ENCODE results near the gene PTPA.

PTPA gene

DNA sequence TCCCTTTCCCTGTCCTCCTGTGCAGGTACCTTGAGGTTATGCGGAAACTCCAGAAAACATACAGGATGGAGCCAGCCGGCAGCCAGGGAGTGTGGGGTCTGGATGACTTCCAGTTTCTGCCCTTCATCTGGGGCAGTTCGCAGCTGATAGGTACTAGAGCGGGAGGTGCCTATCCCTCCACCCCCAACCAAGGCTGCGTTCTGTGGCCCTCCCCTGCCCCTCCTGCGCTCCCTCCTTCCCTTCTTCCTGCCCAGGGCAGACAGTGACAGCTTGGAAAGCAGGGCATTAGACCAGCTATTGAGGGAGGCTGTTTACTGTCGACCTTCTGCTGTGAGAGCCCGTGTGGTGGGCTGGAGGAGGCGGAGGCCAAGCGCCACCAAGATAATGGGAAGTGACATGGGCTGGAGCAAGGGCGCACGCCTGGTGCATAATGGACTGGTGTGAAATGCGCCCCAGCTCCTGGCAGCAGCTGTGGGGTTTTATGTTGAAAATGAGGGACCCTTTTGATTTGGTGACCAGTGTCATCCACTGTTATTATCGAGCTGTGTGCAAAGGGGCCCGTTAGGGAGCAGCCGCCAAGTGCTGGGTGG, 25.3 kb downstream of the PTPA start:
- TF ChIP-seq, protein P1, sequence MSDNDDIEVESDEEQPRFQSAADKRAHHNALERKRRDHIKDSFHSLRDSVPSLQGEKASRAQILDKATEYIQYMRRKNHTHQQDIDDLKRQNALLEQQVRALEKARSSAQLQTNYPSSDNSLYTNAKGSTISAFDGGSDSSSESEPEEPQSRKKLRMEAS (IDR thresholded peaks at IDR 0.05; ENCODE audit: low read depth, low read length), result no peak
- TF ChIP-seq POLR2A (IDR thresholded peaks at IDR 0.05; ENCODE audit: extremely low read depth, insufficient read length) (no peak), MYC (IDR thresholded peaks at IDR 0.05; ENCODE audit: low read depth, low read length) (no peak)
- TF ChIP-seq, protein P2, sequence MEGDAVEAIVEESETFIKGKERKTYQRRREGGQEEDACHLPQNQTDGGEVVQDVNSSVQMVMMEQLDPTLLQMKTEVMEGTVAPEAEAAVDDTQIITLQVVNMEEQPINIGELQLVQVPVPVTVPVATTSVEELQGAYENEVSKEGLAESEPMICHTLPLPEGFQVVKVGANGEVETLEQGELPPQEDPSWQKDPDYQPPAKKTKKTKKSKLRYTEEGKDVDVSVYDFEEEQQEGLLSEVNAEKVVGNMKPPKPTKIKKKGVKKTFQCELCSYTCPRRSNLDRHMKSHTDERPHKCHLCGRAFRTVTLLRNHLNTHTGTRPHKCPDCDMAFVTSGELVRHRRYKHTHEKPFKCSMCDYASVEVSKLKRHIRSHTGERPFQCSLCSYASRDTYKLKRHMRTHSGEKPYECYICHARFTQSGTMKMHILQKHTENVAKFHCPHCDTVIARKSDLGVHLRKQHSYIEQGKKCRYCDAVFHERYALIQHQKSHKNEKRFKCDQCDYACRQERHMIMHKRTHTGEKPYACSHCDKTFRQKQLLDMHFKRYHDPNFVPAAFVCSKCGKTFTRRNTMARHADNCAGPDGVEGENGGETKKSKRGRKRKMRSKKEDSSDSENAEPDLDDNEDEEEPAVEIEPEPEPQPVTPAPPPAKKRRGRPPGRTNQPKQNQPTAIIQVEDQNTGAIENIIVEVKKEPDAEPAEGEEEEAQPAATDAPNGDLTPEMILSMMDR (IDR thresholded peaks at IDR 0.05; ENCODE audit: low read depth, low read length), result no peak
- no peak for DNase-seq (ENCODE audit: low read depth)
- no peak overlapping the region for H3K4me3 ChIP-seq (ENCODE audit: low read depth, low read length)

DNA sequence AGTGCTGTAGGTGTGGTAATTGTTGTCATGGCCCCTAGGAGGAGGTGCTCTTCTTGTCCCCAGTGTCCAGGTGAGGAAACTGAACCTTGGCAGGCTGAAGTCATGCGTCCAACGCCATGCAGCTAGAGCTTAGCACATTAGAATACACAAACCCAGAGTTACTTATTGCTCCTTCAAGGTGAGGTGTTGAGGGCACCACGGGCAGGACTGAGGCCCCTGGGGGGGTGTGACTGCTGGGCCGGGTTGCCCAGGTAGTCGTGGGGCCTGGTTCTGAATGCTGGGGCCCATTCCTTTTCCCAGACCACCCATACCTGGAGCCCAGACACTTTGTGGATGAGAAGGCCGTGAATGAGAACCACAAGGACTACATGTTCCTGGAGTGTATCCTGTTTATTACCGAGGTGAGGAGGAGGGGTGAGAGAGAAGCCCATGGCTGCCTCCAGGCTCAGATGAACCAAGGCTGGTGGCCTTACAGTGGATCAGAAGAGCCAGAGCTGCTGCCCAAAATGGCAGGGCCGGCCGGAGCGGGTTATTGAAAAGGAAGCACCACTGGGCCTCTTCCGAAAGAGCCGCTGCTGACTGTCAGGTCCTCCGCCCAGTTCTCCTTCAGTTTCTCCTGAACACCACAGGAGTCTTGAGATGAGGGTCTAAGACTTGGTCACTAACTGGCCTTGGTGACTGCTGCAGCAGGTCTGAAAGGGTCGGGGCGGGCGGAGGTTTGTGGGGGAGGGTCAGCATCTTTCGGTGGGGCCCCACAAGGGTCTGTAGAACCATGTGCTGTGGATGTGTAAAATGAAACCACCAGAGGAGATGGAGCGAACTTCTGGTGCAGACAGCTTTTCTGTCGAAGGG, 26.3 kb downstream of the PTPA start:
- no peak overlapping the region for H3K4me3 ChIP-seq (ENCODE audit: low read depth, low read length)
- no peak for DNase-seq (ENCODE audit: low read depth)
- TF ChIP-seq MYC (IDR thresholded peaks at IDR 0.05; ENCODE audit: low read depth, low read length), result no peak
- TF ChIP-seq, protein P2 (IDR thresholded peaks at IDR 0.05; ENCODE audit: low read depth, low read length), result no peak
- TF ChIP-seq, protein P1 (IDR thresholded peaks at IDR 0.05; ENCODE audit: low read depth, low read length), result no peak
- no peak for TF ChIP-seq POLR2A (IDR thresholded peaks at IDR 0.05; ENCODE audit: extremely low read depth, insufficient read length)

DNA sequence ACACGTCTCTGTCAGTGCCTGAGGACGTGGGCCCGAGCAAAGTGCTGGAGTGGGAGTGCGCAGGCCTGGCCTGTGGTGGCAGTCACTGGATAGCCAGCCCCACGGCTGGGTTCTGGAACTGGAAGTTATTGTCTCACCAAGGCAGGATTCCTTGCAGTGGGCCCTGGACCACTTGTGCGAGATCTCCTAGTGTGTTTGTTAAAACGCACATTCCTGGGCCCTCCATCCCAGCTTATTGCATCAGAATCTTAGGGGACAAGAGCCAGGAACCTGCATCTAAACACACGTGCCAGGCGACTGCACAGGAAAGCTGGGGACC, 26.9 kb downstream of the PTPA start:
- DNase-seq (ENCODE audit: low read depth), result no peak
- no peak for TF ChIP-seq POLR2A (IDR thresholded peaks at IDR 0.05; ENCODE audit: extremely low read depth, insufficient read length)
- TF ChIP-seq, protein P1 (IDR thresholded peaks at IDR 0.05; ENCODE audit: low read depth, low read length), result no peak
- no peak for TF ChIP-seq MYC (IDR thresholded peaks at IDR 0.05; ENCODE audit: low read depth, low read length)
- TF ChIP-seq, protein P2 (IDR thresholded peaks at IDR 0.05; ENCODE audit: low read depth, low read length), result no peak
- no peak overlapping the region for H3K4me3 ChIP-seq (ENCODE audit: low read depth, low read length)

DNA sequence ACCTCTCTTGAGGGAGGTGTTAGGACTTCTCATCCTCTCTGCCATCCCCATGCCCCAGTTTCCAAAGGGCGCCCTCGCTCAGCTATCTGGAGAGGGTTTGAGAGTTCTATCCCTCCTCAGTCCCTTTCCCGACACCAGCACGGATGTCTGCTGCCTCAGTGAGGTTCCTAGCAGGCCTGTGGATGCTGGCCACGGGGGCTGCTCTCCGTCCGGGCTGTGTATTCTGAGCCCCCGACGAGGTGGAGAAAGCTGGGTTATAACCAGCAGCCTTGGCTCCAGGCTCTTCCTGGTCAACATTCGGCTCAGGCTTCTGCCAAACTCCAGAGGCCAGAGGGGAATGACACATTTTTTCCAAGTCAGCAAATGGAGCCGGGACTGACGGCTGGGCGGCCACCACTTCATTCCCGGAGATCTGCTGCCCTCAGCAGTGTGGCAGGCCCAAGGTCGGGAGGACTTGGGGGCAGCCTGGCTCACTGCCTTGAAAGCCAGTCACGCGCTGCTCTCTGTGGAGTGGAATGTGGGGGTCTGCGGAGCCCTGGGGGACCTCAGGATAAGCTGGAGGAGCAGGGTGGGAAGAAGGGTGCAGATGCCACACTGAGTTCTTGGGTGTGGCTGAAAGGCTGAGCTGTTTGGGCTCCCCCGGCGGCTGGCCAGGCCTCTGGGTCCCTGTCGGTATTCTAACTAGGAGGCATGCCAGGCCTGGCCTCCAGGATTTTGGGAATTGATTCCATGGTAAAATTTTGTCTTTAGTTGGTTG, 27.4 kb downstream of the PTPA start:
- TF ChIP-seq, protein P1 (IDR thresholded peaks at IDR 0.05; ENCODE audit: low read depth, low read length), result no peak
- TF ChIP-seq, protein P2 (IDR thresholded peaks at IDR 0.05; ENCODE audit: low read depth, low read length), result no peak
- TF ChIP-seq POLR2A (IDR thresholded peaks at IDR 0.05; ENCODE audit: extremely low read depth, insufficient read length) (no peak), MYC (IDR thresholded peaks at IDR 0.05; ENCODE audit: low read depth, low read length) (no peak; the same call in 1 of the 2 replicates)
- no peak overlapping the region for H3K4me3 ChIP-seq (ENCODE audit: low read depth, low read length)
- no peak for DNase-seq (ENCODE audit: low read depth)

DNA sequence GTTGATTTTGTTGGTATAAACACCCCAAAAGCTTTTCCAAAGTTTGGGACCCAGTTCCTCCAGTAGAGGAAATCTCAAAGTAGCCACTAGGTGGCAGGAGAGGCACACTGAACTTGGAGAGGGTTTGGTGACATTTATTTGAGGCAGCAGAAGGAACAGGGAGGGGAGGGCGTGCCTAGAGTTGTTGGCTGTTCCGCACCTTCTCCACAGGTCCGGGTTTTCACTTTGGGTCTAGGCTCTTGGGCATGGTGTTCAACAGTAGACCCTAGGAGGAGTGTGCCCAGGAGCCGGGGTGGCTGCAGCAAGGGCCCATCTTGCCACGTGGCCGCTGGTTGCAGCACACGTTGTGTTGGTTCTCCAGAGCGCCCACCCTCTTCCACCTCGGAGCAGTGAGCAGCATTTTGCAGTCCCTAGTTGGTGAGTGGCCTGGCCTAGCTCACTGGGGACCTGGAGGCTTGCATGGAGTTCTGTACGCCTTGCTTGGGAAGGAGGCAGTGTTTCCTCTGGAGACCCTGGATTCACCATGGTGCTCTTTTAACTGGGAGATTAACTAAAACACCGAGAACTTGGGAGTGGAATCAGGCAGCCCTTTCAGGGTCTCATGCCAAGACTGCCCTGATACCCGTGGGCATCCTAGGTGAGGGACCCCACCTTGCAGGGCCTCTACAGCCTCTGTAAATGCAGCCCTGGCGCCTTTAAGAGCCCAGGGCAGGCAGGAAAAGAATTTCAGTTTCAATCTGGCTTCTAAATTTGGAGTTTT, 28.2 kb downstream of the PTPA start:
- TF ChIP-seq, protein P2 (IDR thresholded peaks at IDR 0.05; ENCODE audit: low read depth, low read length), result peak; percentile 70
- peak; percentile 60 for TF ChIP-seq MYC (IDR thresholded peaks at IDR 0.05; ENCODE audit: low read depth, low read length)
- TF ChIP-seq, protein P1 (IDR thresholded peaks at IDR 0.05; ENCODE audit: low read depth, low read length), result peak; percentile 87
- TF ChIP-seq POLR2A (IDR thresholded peaks at IDR 0.05; ENCODE audit: extremely low read depth, insufficient read length), result no peak

More for the DNA sequence above, 28.2 kb downstream of the PTPA start:
- peak; percentile 89 for DNase-seq (ENCODE audit: low read depth)
- peak overlapping the region; percentile 44 for H3K4me3 ChIP-seq (ENCODE audit: low read depth, low read length)
